B cell (primary cell): Measurements from ENCODE around the gene FYN. TPM values are rescaled to one million over a fixed set of nuclear protein-coding genes. Genes with fewer than 3 reads are reported as not detected.

Experiments used
- ATAC-seq: fragments of 200-7000 bp; cut with Tn5 transposase; one replicate; pipeline ENCODE4 v1.10.0; 2021; ENCODE audit warnings: low read depth, mild to moderate bottlenecking, moderate number of reproducible peaks, moderate library complexity
- CTCF ChIA-PET: fragments of 350-600 bp; sonication (Branson Sonifier 250); formaldehyde crosslinking; loops from one replicate; lab custom pipeline; 2021; ENCODE audit warnings: antibody characterized with exemption, inconsistent platforms; lab: Charles Lee
- POLR2A ChIA-PET: fragments of 350-600 bp; sonication (Branson Sonifier 250); formaldehyde crosslinking; loops from one replicate; lab custom pipeline; 2021; ENCODE audit warnings: antibody characterized with exemption; lab: Charles Lee
- DNase-seq: peaks from one replicate; pipeline ENCODE4 v3.0.0; 2013
- H2AFZ ChIP-seq: 2 replicates; pipeline ENCODE4 v1.6.1; 2012; ENCODE audit warnings: mild to moderate bottlenecking, low read depth, low read length; ENCODE audit not compliant: insufficient read depth, poor library complexity, severe bottlenecking
- H3K27ac ChIP-seq, 2 donors: 1 replicate in 1 of 2; 2 replicates in 1 of 2; pipeline ENCODE4 v1.5.1; 2012 to 2013; ENCODE audit warnings: low read length in 2 of 2, mild to moderate bottlenecking in 2 of 2, moderate library complexity in 1 of 2
- H3K27me3 ChIP-seq, 4 experiments: fragments of 200-600 bp in 1 of 4; sonication (generic) in 1 of 4; replicated peaks in 1 of 4; 1 replicate in 2 of 4; 2 replicates in 2 of 4; pipeline versions ENCODE4 v1.6.1 to v1.7.0; 2013 to 2016; ENCODE audit warnings: low read length in 3 of 4, mild to moderate bottlenecking in 2 of 4, mixed read lengths in 1 of 4, moderate library complexity in 1 of 4; ENCODE audit not compliant: insufficient read depth in 4 of 4, control insufficient read depth in 3 of 4; ENCODE audit errors: control extremely low read depth in 1 of 4
- H3K36me3 ChIP-seq, 2 experiments: replicated peaks in 1 of 2; 1 replicate in 1 of 2; 2 replicates in 1 of 2; pipeline versions ENCODE4 v1.6.1 to v1.7.1; 2013; ENCODE audit warnings: low read length in 1 of 2; ENCODE audit not compliant: insufficient read depth in 2 of 2, control insufficient read depth in 1 of 2; ENCODE audit errors: control extremely low read depth in 1 of 2, extremely low read depth in 1 of 2
- H3K4me1 ChIP-seq, 2 donors: fragments of 200-600 bp in 1 of 2; sonication (generic) in 1 of 2; 1 replicate in 1 of 2; 2 replicates in 1 of 2; pipeline versions ENCODE4 v1.5.1 to v1.6.1; 2013 to 2017; ENCODE audit warnings: low read length in 2 of 2; ENCODE audit not compliant: control insufficient read depth in 2 of 2, insufficient read depth in 2 of 2
- H3K4me2 ChIP-seq: replicated peaks from 2 replicates; pipeline ENCODE3; 2012; ENCODE audit warnings: mild to moderate bottlenecking, low read depth, low read length; ENCODE audit not compliant: poor library complexity, severe bottlenecking
- H3K4me3 ChIP-seq, 5 experiments: fragments of 200-600 bp in 1 of 5; sonication (generic) in 1 of 5; 1 replicate in 3 of 5; 2 replicates in 2 of 5; pipeline versions ENCODE4 v1.5.1 to v1.7.0; 2011 to 2016; ENCODE audit warnings: low read length in 4 of 5, mild to moderate bottlenecking in 4 of 5, low read depth in 2 of 5, control low read depth in 1 of 5, moderate library complexity in 1 of 5; ENCODE audit not compliant: insufficient read depth in 1 of 5; ENCODE audit errors: control extremely low read depth in 1 of 5, extremely low read depth in 1 of 5
- H3K79me2 ChIP-seq: fragments of 200-600 bp; sonication (generic); one replicate; pipeline ENCODE4 v1.6.0; 2016; ENCODE audit warnings: low read length; ENCODE audit not compliant: control insufficient read depth, insufficient read depth
- H3K9ac ChIP-seq: fragments of 200-600 bp; sonication (generic); 2 replicates; pipeline ENCODE4 v1.6.1; 2017; ENCODE audit warnings: mild to moderate bottlenecking, low read length, moderate library complexity
- H3K9me3 ChIP-seq, 3 donors: one replicate each; pipeline versions ENCODE4 v1.6.1 to v1.7.1; 2013; ENCODE audit warnings: low read length in 2 of 3; ENCODE audit not compliant: control insufficient read depth in 2 of 3, insufficient read depth in 1 of 3; ENCODE audit errors: control extremely low read depth in 1 of 3
- H4K20me1 ChIP-seq: 2 replicates; pipeline ENCODE4 v1.6.0; 2012; ENCODE audit warnings: mild to moderate bottlenecking, low read length; ENCODE audit not compliant: insufficient read depth, control insufficient read depth, poor library complexity, severe bottlenecking
- H3K27ac Mint-ChIP-seq: one replicate; pipeline ENCODE4 v1.8.0; 2021; ENCODE audit warnings: mixed read lengths
- H3K27me3 Mint-ChIP-seq: one replicate; pipeline ENCODE4 v1.8.0; 2021; ENCODE audit warnings: mixed read lengths
- H3K4me1 Mint-ChIP-seq: one replicate; pipeline ENCODE4 v1.8.0; 2021; ENCODE audit warnings: mixed read lengths
- H3K4me3 Mint-ChIP-seq: one replicate; pipeline ENCODE4 v1.8.0; 2021; ENCODE audit warnings: mixed read lengths
- H3K9me3 Mint-ChIP-seq: one replicate; pipeline ENCODE4 v1.8.0; 2022; ENCODE audit warnings: mixed read lengths; ENCODE audit not compliant: insufficient read depth
- CTCF ChIP-seq: fragments of 200-600 bp; IDR thresholded peaks from one replicate; pipeline ENCODE4 v1.8.0; 2022; ENCODE audit warnings: antibody characterized with exemption, mild to moderate bottlenecking
- EZH2 ChIP-seq: IDR thresholded peaks from 2 replicates; pipeline ENCODE4 v1.6.1; 2012; ENCODE audit warnings: borderline replicate concordance, low read depth, mild to moderate bottlenecking, moderate library complexity, low read length; ENCODE audit not compliant: insufficient read depth, poor library complexity, severe bottlenecking
- WGBS: methylation state at CpG from one replicate; pipeline ENCODE4 v1.1.5; 2013; ENCODE audit warnings: missing lambda C conversion rate; ENCODE audit not compliant: insufficient coverage; 5-methylcytosine and 5-hydroxymethylcytosine counted together
- intact Hi-C: fragments of 100-400 bp; cut with micrococcal nuclease; formaldehyde crosslinking; loops from one replicate; pipeline ENCODE4 v1.10.0; 2022
- polyA plus RNA-seq: library from polyadenylated mRNA; depleted of rRNA; stranded (reverse); fragments of >200 nt; gene quantifications from 2 replicates; pipeline ENCODE4 v1.2.3, GENCODE V29; 2012
- total RNA-seq, 2 donors: library from RNA; stranded (reverse); fragments of 120-200 nt in 1 of 2; gene quantifications; 1 replicate in 1 of 2; 2 replicates in 1 of 2; pipeline versions ENCODE4 v1.2.3 to v1.2.4, GENCODE V29; 2013 to 2022

FYN gene
- total and polyA plus RNA-seq, 2 donors (not counting 1 experiment from before 2014, with no cell fraction given): 54.1 to 94.0 TPM

GRCh38 chr6:111846492-111847409, 26.5 kb downstream of the FYN start:
- CTCF ChIA-PET: interaction anchor here (0.6 to 1.6 kb wide), 3 partner anchors 8 to 196 kb away, joined by 3 to 6 read pairs (median 4); no protein-coding TSS in a partner anchor
- WGBS: 91% methylated on average over 4 of the region's 5 CpGs

More at GRCh38 chr6:111846492-111847409, 26.5 kb downstream of the FYN start:
- no peak for TF ChIP-seq EZH2
- no peak for TF ChIP-seq CTCF
- H3K4me2 ChIP-seq: peak overlapping the region; percentile 68
- POLR2A ChIA-PET: interaction anchor here (1.5 kb wide), 1 partner anchor 41 kb away, joined by 4 read pairs; no protein-coding TSS in a partner anchor
- H3K4me3 ChIP-seq: no peak overlapping the region
- Mint-ChIP-seq H3K4me1 (peaks cover 64% of the 10 kb centered on the region), H3K27ac (no peak overlapping the region), H3K4me3 (peak overlapping the region; percentile 5), H3K27me3 (no peaks in the 10 kb centered on the region), H3K9me3 (no peaks in the 10 kb centered on the region)
- no peak overlapping the region for H2AFZ ChIP-seq
- no peaks in the 10 kb centered on the region for H3K9me3 ChIP-seq
- intact Hi-C loops: loop anchor here (5.0 to 10.0 kb wide), 2 partner anchors 84 to 122 kb away; no protein-coding TSS in a partner anchor
- H3K79me2 ChIP-seq: peaks cover 39% of the 10 kb centered on the region
- no peaks in the 10 kb centered on the region for H3K27me3 ChIP-seq
- ATAC-seq (no peak), DNase-seq (no peak)
- no peak overlapping the region for H3K9ac ChIP-seq
- H4K20me1 ChIP-seq: no peaks in the 10 kb centered on the region
- peak overlapping the region in 1 of 2 donors; percentile 35 for H3K27ac ChIP-seq
- H3K4me1 ChIP-seq: peaks cover 68 to 73% of the 10 kb centered on the region in 2 donors
- no peaks in the 10 kb centered on the region for H3K36me3 ChIP-seq
